H9 (cell line): ENCODE measurements around the gene CTIF. TPM values are rescaled to one million over a fixed set of nuclear protein-coding genes. Genes with fewer than 3 reads are reported as not detected.

Experiments
- DNase-seq: peaks from one replicate; pipeline ENCODE4 v3.0.0-alpha.2; 2017
- H2AFZ ChIP-seq: one replicate; pipeline ENCODE4 v1.6.1; 2013; ENCODE audit warnings: mild to moderate bottlenecking, low read length, control low read depth, moderate library complexity
- H2AK5ac ChIP-seq: 2 replicates; pipeline ENCODE4 v1.6.1; 2013; ENCODE audit warnings: low read length, control low read depth, mixed read lengths; ENCODE audit not compliant: insufficient read length
- H2BK120ac ChIP-seq: one replicate; pipeline ENCODE4 v1.6.1; 2013; ENCODE audit warnings: low read depth, mild to moderate bottlenecking, low read length, control low read depth, inconsistent platforms; ENCODE audit not compliant: poor library complexity, severe bottlenecking
- H2BK12ac ChIP-seq: 2 replicates; pipeline ENCODE4 v1.6.1; 2013; ENCODE audit warnings: low read length, control low read depth, mixed read lengths, low read depth; ENCODE audit not compliant: insufficient read length
- H2BK15ac ChIP-seq: 2 replicates; pipeline ENCODE4 v1.6.1; 2013; ENCODE audit warnings: low read depth, low read length, control low read depth
- H2BK20ac ChIP-seq: one replicate; pipeline ENCODE4 v1.6.1; 2013; ENCODE audit warnings: low read depth, mild to moderate bottlenecking, low read length, control low read depth, inconsistent platforms; ENCODE audit not compliant: poor library complexity, severe bottlenecking
- H2BK5ac ChIP-seq: 2 replicates; pipeline ENCODE4 v1.6.1; 2013; ENCODE audit warnings: low read length, control low read depth, mixed read lengths; ENCODE audit not compliant: insufficient read length
- H3K14ac ChIP-seq: 2 replicates; pipeline ENCODE4 v1.6.1; 2013; ENCODE audit warnings: low read length, control low read depth; ENCODE audit not compliant: insufficient read depth
- H3K18ac ChIP-seq: 2 replicates; pipeline ENCODE4 v1.6.1; 2013; ENCODE audit warnings: low read depth, mild to moderate bottlenecking, mixed read lengths, low read length, control low read depth; ENCODE audit not compliant: insufficient read length
- H3K23ac ChIP-seq: 2 replicates; pipeline ENCODE4 v1.6.1; 2013; ENCODE audit warnings: low read length, control low read depth, mixed read lengths, low read depth; ENCODE audit not compliant: insufficient read length
- H3K23me2 ChIP-seq: 2 replicates; pipeline ENCODE4 v1.6.1; 2013; ENCODE audit warnings: low read depth, mild to moderate bottlenecking, mixed read lengths, low read length, control low read depth; ENCODE audit not compliant: insufficient read length, poor library complexity, severe bottlenecking
- H3K27ac ChIP-seq: 2 replicates; pipeline ENCODE4 v1.5.1; 2013; ENCODE audit warnings: low read length, control low read depth, mixed read lengths, low read depth; ENCODE audit not compliant: insufficient read length
- H3K27me3 ChIP-seq: 2 replicates; pipeline ENCODE4 v1.6.1; 2013; ENCODE audit warnings: low read length, control low read depth, inconsistent platforms; ENCODE audit not compliant: insufficient read depth
- H3K4ac ChIP-seq: 2 replicates; pipeline ENCODE4 v1.6.1; 2013; ENCODE audit warnings: low read depth, mild to moderate bottlenecking, control low read depth, inconsistent platforms, low read length, moderate library complexity
- H3K4me1 ChIP-seq: 2 replicates; pipeline ENCODE4 v1.6.1; 2013; ENCODE audit warnings: low read length, control low read depth, inconsistent platforms; ENCODE audit not compliant: insufficient read depth
- H3K4me2 ChIP-seq: 2 replicates; pipeline ENCODE4 v1.6.1; 2013; ENCODE audit warnings: low read length, control low read depth, mixed read lengths; ENCODE audit not compliant: insufficient read length, insufficient read depth
- H3K56ac ChIP-seq: 2 replicates; pipeline ENCODE4 v1.6.1; 2013; ENCODE audit warnings: low read depth, mild to moderate bottlenecking, mixed read lengths, low read length, control low read depth; ENCODE audit not compliant: insufficient read length
- H3K79me1 ChIP-seq: 2 replicates; pipeline ENCODE4 v1.6.1; 2013; ENCODE audit warnings: low read depth, mild to moderate bottlenecking, moderate library complexity, low read length, control low read depth, inconsistent platforms; ENCODE audit not compliant: insufficient read depth, poor library complexity, severe bottlenecking
- H3K79me2 ChIP-seq: 2 replicates; pipeline ENCODE4 v1.6.1; 2013; ENCODE audit warnings: low read length, control low read depth, inconsistent platforms; ENCODE audit not compliant: insufficient read depth
- H3K9ac ChIP-seq: 2 replicates; pipeline ENCODE4 v1.6.1; 2013; ENCODE audit warnings: low read length, control low read depth, mixed read lengths; ENCODE audit not compliant: insufficient read length; ENCODE audit errors: extremely low read depth
- H3K9me3 ChIP-seq: one replicate; pipeline ENCODE4 v1.6.1; 2013; ENCODE audit warnings: low read depth, low read length, inconsistent platforms; ENCODE audit not compliant: control insufficient read depth
- H3T11ph ChIP-seq: one replicate; pipeline ENCODE4 v1.6.1; 2013; ENCODE audit warnings: mild to moderate bottlenecking, low read length, control low read depth, inconsistent platforms
- H4K20me1 ChIP-seq: one replicate; pipeline ENCODE4 v1.6.1; 2013; ENCODE audit not compliant: control insufficient read depth, insufficient read length, insufficient read depth
- H4K5ac ChIP-seq: 2 replicates; pipeline ENCODE4 v1.6.1; 2013; ENCODE audit warnings: low read depth, mild to moderate bottlenecking, mixed read lengths, low read length, control low read depth; ENCODE audit not compliant: insufficient read length
- H4K8ac ChIP-seq: replicated peaks from 2 replicates; pipeline ENCODE4 v1.6.1; 2013; ENCODE audit warnings: low read length, control low read depth, mixed read lengths, low read depth; ENCODE audit not compliant: insufficient read length
- H4K91ac ChIP-seq: 2 replicates; pipeline ENCODE4 v1.6.1; 2013; ENCODE audit warnings: low read depth, mild to moderate bottlenecking, moderate library complexity, mixed read lengths, low read length, control low read depth; ENCODE audit not compliant: insufficient read length
- H3K27ac Mint-ChIP-seq, 3 experiments: 2 replicates in 2 of 3; 3 replicates in 1 of 3; pipeline ENCODE4 v1.8.0; 2020 to 2021; ENCODE audit warnings: mixed read lengths in 3 of 3, mild to moderate bottlenecking in 1 of 3, moderate library complexity in 1 of 3
- H3K27me3 Mint-ChIP-seq: 2 replicates; pipeline ENCODE4 v1.8.0; 2021; ENCODE audit warnings: low read depth, mild to moderate bottlenecking, moderate library complexity, mixed read lengths
- H3K36me3 Mint-ChIP-seq, 3 experiments: 2 replicates in 2 of 3; 3 replicates in 1 of 3; pipeline ENCODE4 v1.8.0; 2020 to 2021; ENCODE audit warnings: low read depth in 3 of 3, mixed read lengths in 3 of 3; ENCODE audit not compliant: insufficient read depth in 1 of 3
- H3K4me1 Mint-ChIP-seq, 2 experiments: 2 replicates each; pipeline ENCODE4 v1.8.0; 2020; ENCODE audit warnings: mixed read lengths in 2 of 2
- H3K4me3 Mint-ChIP-seq, 2 experiments: 2 replicates in 1 of 2; 3 replicates in 1 of 2; pipeline ENCODE4 v1.8.0; 2020 to 2021; ENCODE audit warnings: mild to moderate bottlenecking in 2 of 2, mixed read lengths in 2 of 2, moderate library complexity in 1 of 2
- H3K9me3 Mint-ChIP-seq, 2 experiments: 2 replicates in 1 of 2; 3 replicates in 1 of 2; pipeline ENCODE4 v1.8.0; 2020; ENCODE audit warnings: mild to moderate bottlenecking in 2 of 2, mixed read lengths in 2 of 2, moderate library complexity in 1 of 2
- CTCF ChIP-seq: fragments of 200-600 bp; sonication (generic); conservative IDR thresholded peaks from 3 replicates; pipeline ENCODE4 v1.8.0; 2021; ENCODE audit warnings: antibody characterized with exemption, mild to moderate bottlenecking
- WGBS: extraction: QIAGEN DNeasy Blood & Tissue Kit; methylation state at CpG from one replicate; pipeline ENCODE4 v1.1.7; 2013; ENCODE audit warnings: missing lambda C conversion rate, low lambda C conversion rate, mixed read lengths; ENCODE audit not compliant: insufficient read length; ENCODE audit errors: extremely low coverage; 5-methylcytosine and 5-hydroxymethylcytosine counted together
- total RNA-seq: library from RNA; stranded (reverse); gene quantifications from 2 replicates; pipeline ENCODE4 v1.2.1, GENCODE V29; 2021

Gene CTIF
- total RNA-seq, 1 experiment from 2014 or later: 15.8 TPM

- no peak overlapping the region for H3K9ac ChIP-seq
Measured at GRCh38 chr18:48620071-48620470, 81.2 kb downstream of the CTIF start.

More at GRCh38 chr18:48620071-48620470, 81.2 kb downstream of the CTIF start:
- Mint-ChIP-seq H3K36me3 (no peaks in the 10 kb centered on the region; a peak in 3 of 7 replicates), H3K4me1 (peaks cover 25 to 35% of the 10 kb centered on the region in 2 experiments), H3K27me3 (no peaks in the 10 kb centered on the region), H3K4me3 (no peak overlapping the region), H3K9me3 (no peaks in the 10 kb centered on the region), H3K27ac (no peak overlapping the region)
- Histone ChIP-seq H3K23ac (no peak overlapping the region), H2BK20ac (no peak overlapping the region), H3T11ph (no peak overlapping the region), H4K20me1 (no peaks in the 10 kb centered on the region), H3K23me2 (no peaks in the 10 kb centered on the region), H3K56ac (no peak overlapping the region), H2BK12ac (no peak overlapping the region), H2BK120ac (no peak overlapping the region), H2BK15ac (no peak overlapping the region), H4K8ac (no peak overlapping the region), H3K4me2 (no peak overlapping the region), H2AK5ac (no peak overlapping the region), H3K9me3 (no peaks in the 10 kb centered on the region), H3K79me1 (no peaks in the 10 kb centered on the region), H2BK5ac (no peak overlapping the region), H3K14ac (no peak overlapping the region), H3K27ac (no peak overlapping the region), H3K27me3 (no peaks in the 10 kb centered on the region), H2AFZ (no peak overlapping the region), H3K79me2 (no peaks in the 10 kb centered on the region), H3K18ac (no peak overlapping the region), H3K4me1 (peaks cover 6% of the 10 kb centered on the region), H4K5ac (no peak overlapping the region), H4K91ac (no peak overlapping the region), H3K4ac (no peak overlapping the region)
- DNase-seq: no peak
- no peak for TF ChIP-seq CTCF
- WGBS: no CpG with 5 or more reads among the region's 3 CpGs
